H1 (cell line): Measurements from ENCODE around the gene SMAP2. TPM values are rescaled to one million over a fixed set of nuclear protein-coding genes. Genes with fewer than 3 reads are reported as not detected.

Experiments used
- CTCF ChIA-PET: fragments of 300-600 bp; sonication (Branson Sonifier 250); formaldehyde crosslinking; loops from one replicate; lab custom pipeline; 2021; ENCODE audit not compliant: partially characterized antibody; lab: Charles Lee
- POLR2A ChIA-PET: fragments of 300-600 bp; sonication (Branson Sonifier 250); formaldehyde crosslinking; loops from one replicate; lab custom pipeline; 2021; ENCODE audit warnings: inconsistent platforms; ENCODE audit not compliant: partially characterized antibody; lab: Charles Lee
- DNase-seq, 2 experiments: peaks; one replicate each; pipeline versions ENCODE4 v3.0.0 to v3.0.0-alpha.2; 2010 to 2022; ENCODE audit warnings: low spot score in 2 of 2, low read depth in 1 of 2, mixed read lengths in 1 of 2
- FAIRE-seq: peaks from 2 replicates; lab custom pipeline; 2011; peaks lifted over from hg19 to GRCh38; lab: Jason Lieb, UNC
- H2AFZ ChIP-seq: 2 replicates; pipeline ENCODE4 v1.8.1; 2012; ENCODE audit warnings: low read length, inconsistent platforms
- H2AK5ac ChIP-seq: 2 replicates; pipeline ENCODE4 v1.6.1; 2013; ENCODE audit warnings: low read depth, low read length
- H2BK120ac ChIP-seq: replicated peaks from 2 replicates; pipeline ENCODE3; 2013; ENCODE audit warnings: low read depth, low read length, inconsistent platforms
- H2BK12ac ChIP-seq: 2 replicates; pipeline ENCODE4 v1.6.1; 2013; ENCODE audit warnings: low read depth, low read length
- H2BK15ac ChIP-seq: 2 replicates; pipeline ENCODE4 v1.6.1; 2013; ENCODE audit warnings: low read length
- H2BK20ac ChIP-seq: 2 replicates; pipeline ENCODE4 v1.6.1; 2013; ENCODE audit warnings: low read length
- H2BK5ac ChIP-seq: 2 replicates; pipeline ENCODE4 v1.6.1; 2013; ENCODE audit warnings: low read depth, low read length
- H3K14ac ChIP-seq: 2 replicates; pipeline ENCODE4 v1.6.1; 2013; ENCODE audit warnings: inconsistent platforms; ENCODE audit not compliant: insufficient read length
- H3K18ac ChIP-seq: 2 replicates; pipeline ENCODE4 v1.6.1; 2013; ENCODE audit warnings: low read length; ENCODE audit errors: extremely low read depth
- H3K23ac ChIP-seq: 2 replicates; pipeline ENCODE4 v1.6.1; 2013; ENCODE audit warnings: inconsistent platforms; ENCODE audit not compliant: insufficient read length
- H3K23me2 ChIP-seq: 2 replicates; pipeline ENCODE4 v1.6.1; 2013; ENCODE audit warnings: low read depth, low read length
- H3K27ac ChIP-seq: 2 replicates; pipeline ENCODE4 v1.6.1; 2011; ENCODE audit warnings: low read depth, low read length, inconsistent platforms
- H3K27me3 ChIP-seq, 4 experiments: replicated peaks in 1 of 4; 1 replicate in 1 of 4; 2 replicates in 3 of 4; pipeline versions ENCODE4 v1.6.1 to v1.8.1; 2011 to 2013; ENCODE audit warnings: low read length in 3 of 4, mild to moderate bottlenecking in 3 of 4, inconsistent platforms in 2 of 4, mixed read lengths in 2 of 4, moderate library complexity in 1 of 4; ENCODE audit not compliant: control insufficient read depth in 3 of 4, insufficient read depth in 3 of 4; ENCODE audit errors: extremely low read depth in 1 of 4
- H3K36me3 ChIP-seq, 4 experiments: 2 replicates each; pipeline versions ENCODE4 v1.6.1 to v1.8.1; 2011 to 2013; ENCODE audit warnings: mild to moderate bottlenecking in 4 of 4, low read length in 3 of 4, moderate library complexity in 2 of 4, control low read depth in 1 of 4, inconsistent platforms in 1 of 4; ENCODE audit not compliant: insufficient read depth in 4 of 4, control insufficient read depth in 2 of 4
- H3K4ac ChIP-seq: replicated peaks from 2 replicates; pipeline ENCODE3; 2013; ENCODE audit warnings: low read length, low read depth, mixed read lengths, inconsistent platforms; ENCODE audit not compliant: insufficient read length
- H3K4me1 ChIP-seq, 4 experiments: replicated peaks in 1 of 4; 1 replicate in 1 of 4; 2 replicates in 3 of 4; pipeline versions ENCODE4 v1.6.1 to v1.8.1; 2011 to 2013; ENCODE audit warnings: low read length in 3 of 4, inconsistent platforms in 2 of 4, mixed read lengths in 1 of 4; ENCODE audit not compliant: insufficient read depth in 4 of 4, control insufficient read depth in 3 of 4
- H3K4me2 ChIP-seq, 2 experiments: 2 replicates each; pipeline versions ENCODE4 v1.6.1 to v1.8.1; 2011 to 2013; ENCODE audit warnings: low read depth in 2 of 2, low read length in 2 of 2, control low read depth in 1 of 2, inconsistent platforms in 1 of 2, mild to moderate bottlenecking in 1 of 2; ENCODE audit not compliant: insufficient read depth in 1 of 2
- H3K4me3 ChIP-seq, 4 experiments: fragments of 200-600, 300-600 bp in 1 of 4; sonication (generic), shearing (Covaris generic), sonication (Bioruptor Twin) in 1 of 4; 2 replicates each; pipeline versions ENCODE4 v1.5.1 to v1.8.1; 2011 to 2016; ENCODE audit warnings: low read length in 4 of 4, low read depth in 3 of 4, control low read depth in 2 of 4, inconsistent platforms in 2 of 4, mild to moderate bottlenecking in 2 of 4, mixed read lengths in 1 of 4, moderate library complexity in 1 of 4; ENCODE audit not compliant: insufficient read depth in 2 of 4; ENCODE audit errors: extremely low read depth in 1 of 4
- H3K56ac ChIP-seq: replicated peaks from 2 replicates; pipeline ENCODE3; 2013; ENCODE audit warnings: low read depth, mild to moderate bottlenecking, mixed read lengths, low read length, inconsistent platforms; ENCODE audit not compliant: insufficient read length
- H3K79me1 ChIP-seq: 2 replicates; pipeline ENCODE4 v1.6.1; 2013; ENCODE audit warnings: low read depth, low read length, control low read depth
- H3K79me2 ChIP-seq, 2 experiments: 2 replicates each; pipeline versions ENCODE4 v1.6.1 to v1.8.1; 2012 to 2013; ENCODE audit warnings: low read length in 2 of 2, mild to moderate bottlenecking in 2 of 2, inconsistent platforms in 1 of 2; ENCODE audit not compliant: insufficient read depth in 2 of 2, control insufficient read depth in 1 of 2
- H3K9ac ChIP-seq, 4 experiments: replicated peaks in 1 of 4; 1 replicate in 1 of 4; 2 replicates in 3 of 4; pipeline versions ENCODE4 v1.6.1 to v1.8.1; 2011 to 2013; ENCODE audit warnings: low read depth in 3 of 4, low read length in 3 of 4, control low read depth in 2 of 4, mild to moderate bottlenecking in 2 of 4, moderate library complexity in 2 of 4, inconsistent platforms in 1 of 4; ENCODE audit errors: extremely low read depth in 1 of 4
- H3K9me3 ChIP-seq, 2 experiments: 2 replicates each; pipeline versions ENCODE4 v1.6.1 to v1.8.1; 2012 to 2013; ENCODE audit warnings: mild to moderate bottlenecking in 2 of 2, moderate library complexity in 2 of 2, control low read depth in 1 of 2, inconsistent platforms in 1 of 2, low read depth in 1 of 2, low read length in 1 of 2, mixed read lengths in 1 of 2; ENCODE audit not compliant: insufficient read depth in 2 of 2
- H4K20me1 ChIP-seq, 2 experiments: replicated peaks in 1 of 2; 2 replicates each; pipeline versions ENCODE3 to v1.8.1; 2011 to 2013; ENCODE audit warnings: inconsistent platforms in 2 of 2, low read length in 2 of 2, mild to moderate bottlenecking in 1 of 2; ENCODE audit not compliant: insufficient read depth in 2 of 2, control insufficient read depth in 1 of 2
- H4K5ac ChIP-seq: 2 replicates; pipeline ENCODE4 v1.6.1; 2013; ENCODE audit warnings: low read length, low read depth, mixed read lengths, inconsistent platforms; ENCODE audit not compliant: insufficient read length
- H4K8ac ChIP-seq: 2 replicates; pipeline ENCODE4 v1.8.0; 2013; ENCODE audit warnings: mild to moderate bottlenecking, moderate library complexity, low read length, inconsistent platforms; ENCODE audit not compliant: insufficient read depth; ENCODE audit errors: extremely low read depth
- H4K91ac ChIP-seq: replicated peaks from 2 replicates; pipeline ENCODE3; 2013; ENCODE audit warnings: low read length, mixed read lengths, inconsistent platforms; ENCODE audit not compliant: insufficient read length
- BCL11A ChIP-seq, 2 experiments: IDR thresholded peaks; one replicate each; pipeline ENCODE4 v1.6.1; 2011; ENCODE audit warnings: low read depth in 2 of 2, low read length in 2 of 2, mild to moderate bottlenecking in 2 of 2
- CEBPB ChIP-seq: IDR thresholded peaks from 2 replicates; pipeline ENCODE4 v1.6.1; 2012; ENCODE audit warnings: low read depth, low read length
- CHD2 ChIP-seq: IDR thresholded peaks from 2 replicates; pipeline ENCODE4 v1.6.1; 2012; ENCODE audit warnings: low read length, improper control_type of control experiment
- EGR1 ChIP-seq: IDR thresholded peaks from 2 replicates; pipeline ENCODE4 v1.6.1; 2011; ENCODE audit warnings: low read depth, low read length, borderline replicate concordance
- NANOG ChIP-seq: IDR thresholded peaks from 2 replicates; pipeline ENCODE4 v1.6.1; 2011; ENCODE audit warnings: low read length, low read depth, mild to moderate bottlenecking, inconsistent platforms; ENCODE audit not compliant: insufficient read depth, poor library complexity, severe bottlenecking
- PHF8 ChIP-seq: fragments of 200-600 bp; sonication (generic); conservative IDR thresholded peaks from 2 replicates; pipeline ENCODE4 v1.7.1; 2012; ENCODE audit warnings: low read depth, mild to moderate bottlenecking, inconsistent platforms, low read length, moderate library complexity
- RAD21 ChIP-seq, 2 experiments: IDR thresholded peaks in 1 of 2; conservative IDR thresholded peaks in 1 of 2; 2 replicates each; pipeline ENCODE4 v1.6.1; 2011; ENCODE audit warnings: low read depth in 2 of 2, low read length in 2 of 2, improper control_type of control experiment in 1 of 2, inconsistent platforms in 1 of 2, mild to moderate bottlenecking in 1 of 2, moderate library complexity in 1 of 2
- RBBP5 ChIP-seq: IDR thresholded peaks from 2 replicates; pipeline ENCODE4 v1.7.1; 2012; ENCODE audit warnings: low read depth, mild to moderate bottlenecking, inconsistent platforms, low read length, moderate library complexity, borderline replicate concordance
- SP2 ChIP-seq: IDR thresholded peaks from 2 replicates; pipeline ENCODE4 v1.6.1; 2012; ENCODE audit warnings: mild to moderate bottlenecking, low read length, inconsistent platforms
- SRF ChIP-seq: IDR thresholded peaks from 2 replicates; pipeline ENCODE4 v1.6.1; 2011; ENCODE audit warnings: mild to moderate bottlenecking, low read depth, low read length, moderate library complexity
- TAF7 ChIP-seq: optimal IDR thresholded peaks from 2 replicates; pipeline ENCODE3; 2011; ENCODE audit warnings: low read depth, mild to moderate bottlenecking, inconsistent platforms, low read length, moderate library complexity, borderline replicate concordance
- TBP ChIP-seq: IDR thresholded peaks from 2 replicates; pipeline ENCODE4 v1.6.1; 2011; ENCODE audit warnings: low read depth, low read length, improper control_type of control experiment
- polyA plus RNA-seq, 7 experiments: library from polyadenylated mRNA; depleted of rRNA in 3 of 7; stranded (reverse) in 5 of 7; unstranded in 2 of 7; fragments of >200 nt in 5 of 7; fragments of 200-250 nt in 2 of 7; gene quantifications; 1 replicate in 5 of 7; 2 replicates in 1 of 7; 4 replicates in 1 of 7; pipeline versions ENCODE4 v1.2.1 to v1.2.3, GENCODE V29; 2011 to 2013; ENCODE audit warnings: missing spikeins in 2 of 7, mixed read lengths in 2 of 7
- total RNA-seq: library from RNA; stranded (reverse); fragmentation: NEBNext Ultra II Directional; extraction: Animal tissue kit (Norgen Biotek cat#: 25700); gene quantifications from 2 replicates; pipeline ENCODE4 v1.2.1, GENCODE V29; 2021
- TF ChIP-seq, protein P1 (sequence below): IDR thresholded peaks from 2 replicates; pipeline ENCODE4 v1.6.1; 2011; ENCODE audit warnings: low read depth, mild to moderate bottlenecking, low read length; ENCODE audit not compliant: insufficient read depth
- TF ChIP-seq, protein P2 (sequence below): IDR thresholded peaks from 2 replicates; pipeline ENCODE4 v1.6.1; 2011; ENCODE audit warnings: low read length, improper control_type of control experiment

The SMAP2 gene
- total and polyA plus RNA-seq, 2 of the 8 experiments (the other 6 are each of a cell fraction or from before 2014, with no cell fraction given), result 4.3 to 5.5 TPM

DNA sequence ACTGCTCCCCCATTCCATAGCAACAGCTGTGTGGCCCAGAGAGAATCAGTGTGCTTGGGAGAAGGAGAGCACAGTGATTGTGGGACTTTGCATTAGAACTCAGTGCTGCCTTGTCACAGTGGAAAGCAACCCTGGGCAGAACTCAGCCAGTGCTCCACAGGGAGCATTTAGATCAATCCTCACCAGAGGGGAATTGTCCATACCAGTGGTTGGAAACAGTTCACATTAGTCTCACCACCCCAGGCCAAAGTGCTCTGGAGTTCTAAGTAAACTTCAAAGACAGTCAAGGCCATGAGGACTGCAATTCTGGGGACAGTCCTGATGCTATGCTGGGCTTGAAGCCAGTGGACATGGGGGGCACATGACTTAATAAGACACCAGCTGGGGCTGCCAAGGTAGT lies 12.9 kb upstream of the SMAP2 start:
- Histone ChIP-seq H3K4me1 (no peaks in the 10 kb centered on the region; a peak in 1 of 7 replicates), H4K91ac (no peak overlapping the region), H3K23me2 (no peaks in the 10 kb centered on the region), H3K9me3 (0 out of 4 replicates have a peak, but pooled peaks cover 0 to 5% of the 10 kb centered on the region in 2 experiments), H3K18ac (no peak overlapping the region), H2BK5ac (no peak overlapping the region), H2AFZ (no peak overlapping the region), H3K23ac (no peak overlapping the region), H2BK12ac (no peak overlapping the region), H3K79me2 (no peaks in the 10 kb centered on the region), H3K36me3 (no peaks in the 10 kb centered on the region), H3K4ac (no peak overlapping the region), H2AK5ac (no peak overlapping the region), H3K4me3 (no peak overlapping the region), H4K20me1 (no peaks in the 10 kb centered on the region), H4K8ac (no peak overlapping the region), H3K27me3 (no peaks in the 10 kb centered on the region), H2BK20ac (no peak overlapping the region), H3K79me1 (no peaks in the 10 kb centered on the region), H3K4me2 (no peak overlapping the region), H3K14ac (no peak overlapping the region), H3K9ac (no peak overlapping the region), H2BK120ac (no peak overlapping the region), H3K27ac (no peak overlapping the region), H2BK15ac (no peak overlapping the region), H3K56ac (no peak overlapping the region), H4K5ac (no peak overlapping the region)
- DNase-seq, result no peak
- FAIRE-seq, result no peak
- CTCF ChIA-PET, result interaction anchor here (1.8 kb wide), 1 partner anchor 22 kb away, joined by 5 read pairs; no protein-coding TSS in a partner anchor
- POLR2A ChIA-PET, result no interaction called here
- TF ChIP-seq CEBPB, result no peak
- TF ChIP-seq EGR1, result no peak
- TF ChIP-seq, protein P1, sequence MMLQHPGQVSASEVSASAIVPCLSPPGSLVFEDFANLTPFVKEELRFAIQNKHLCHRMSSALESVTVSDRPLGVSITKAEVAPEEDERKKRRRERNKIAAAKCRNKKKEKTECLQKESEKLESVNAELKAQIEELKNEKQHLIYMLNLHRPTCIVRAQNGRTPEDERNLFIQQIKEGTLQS, result no peak
- TF ChIP-seq SRF, result no peak
- TF ChIP-seq BCL11A (IDR thresholded peaks at IDR 0.05; ENCODE audit: low read depth in 2 of 2, low read length in 2 of 2), result no peak
- TF ChIP-seq TBP, result no peak
- TF ChIP-seq CHD2, result no peak
- TF ChIP-seq PHF8, result no peak
- TF ChIP-seq, protein P2, sequence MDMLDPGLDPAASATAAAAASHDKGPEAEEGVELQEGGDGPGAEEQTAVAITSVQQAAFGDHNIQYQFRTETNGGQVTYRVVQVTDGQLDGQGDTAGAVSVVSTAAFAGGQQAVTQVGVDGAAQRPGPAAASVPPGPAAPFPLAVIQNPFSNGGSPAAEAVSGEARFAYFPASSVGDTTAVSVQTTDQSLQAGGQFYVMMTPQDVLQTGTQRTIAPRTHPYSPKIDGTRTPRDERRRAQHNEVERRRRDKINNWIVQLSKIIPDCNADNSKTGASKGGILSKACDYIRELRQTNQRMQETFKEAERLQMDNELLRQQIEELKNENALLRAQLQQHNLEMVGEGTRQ, result no peak
- TF ChIP-seq RAD21 (IDR thresholded peaks at IDR 0.05 in 1 of 2, conservative IDR thresholded peaks at IDR 0.05 in 1 of 2; ENCODE audit: low read depth in 2 of 2, low read length in 2 of 2), result no peak
- no peak for TF ChIP-seq NANOG
- no peak for TF ChIP-seq RBBP5
- TF ChIP-seq TAF7, result no peak
- TF ChIP-seq SP2, result no peak
